DOHH2 (cell line): Measurements from ENCODE around the gene SST.

Experiments used
- H3F3A ChIP-seq: fragments of 200-600 bp; sonication (generic), shearing (Covaris generic); 2 replicates; pipeline ENCODE4 v1.6.0; 2016; ENCODE audit warnings: antibody characterized with exemption, mild to moderate bottlenecking; ENCODE audit not compliant: control insufficient read depth, insufficient read depth
- H3K27ac ChIP-seq: fragments of 200-600 bp; sonication (generic); 2 replicates; pipeline ENCODE4 v1.5.1; 2014; ENCODE audit warnings: low read depth, mild to moderate bottlenecking, low read length, moderate library complexity
- H3K27me3 ChIP-seq: fragments of 200-600 bp; sonication (generic); 2 replicates; pipeline ENCODE4 v1.6.1; 2014; ENCODE audit warnings: mild to moderate bottlenecking, low read length, mixed read lengths; ENCODE audit not compliant: control insufficient read depth
- H3K36me3 ChIP-seq: fragments of 200-600 bp; sonication (generic); 2 replicates; pipeline ENCODE4 v1.6.1; 2014; ENCODE audit warnings: mild to moderate bottlenecking, low read length, moderate library complexity, mixed read lengths; ENCODE audit not compliant: control insufficient read depth
- H3K4me1 ChIP-seq: fragments of 200-600 bp; sonication (generic); 2 replicates; pipeline ENCODE4 v1.6.1; 2014; ENCODE audit warnings: mild to moderate bottlenecking, low read length, mixed read lengths; ENCODE audit not compliant: control insufficient read depth
- H3K4me2 ChIP-seq: fragments of 200-600 bp; sonication (generic); 2 replicates; pipeline ENCODE4 v1.6.0; 2014; ENCODE audit warnings: mild to moderate bottlenecking, low read length, moderate library complexity
- H3K4me3 ChIP-seq: fragments of 200-600 bp; sonication (generic); 2 replicates; pipeline ENCODE4 v1.5.1; 2014; ENCODE audit warnings: mild to moderate bottlenecking, low read length, mixed read lengths
- H3K79me2 ChIP-seq: fragments of 200-600 bp; sonication (generic); 2 replicates; pipeline ENCODE4 v1.6.1; 2014; ENCODE audit warnings: mild to moderate bottlenecking, low read length, mixed read lengths; ENCODE audit not compliant: control insufficient read depth
- H3K9me2 ChIP-seq: fragments of 200-600 bp; sonication (generic); replicated peaks from 2 replicates; pipeline ENCODE4 v1.6.1; 2014; ENCODE audit warnings: mild to moderate bottlenecking, low read length, mixed read lengths; ENCODE audit not compliant: control insufficient read depth
- H3K9me3 ChIP-seq: fragments of 200-600 bp; sonication (generic); 2 replicates; pipeline ENCODE4 v1.6.1; 2014; ENCODE audit warnings: antibody characterized with exemption, low read length, mixed read lengths; ENCODE audit not compliant: control insufficient read depth, insufficient read depth
- H4K20me1 ChIP-seq: fragments of 200-600 bp; sonication (generic); 2 replicates; pipeline ENCODE4 v1.6.0; 2014; ENCODE audit warnings: low read depth, mild to moderate bottlenecking, antibody characterized with exemption, low read length, moderate library complexity; ENCODE audit not compliant: control insufficient read depth, insufficient read depth
- EZH2phosphoT487 ChIP-seq: fragments of 200-600 bp; sonication (generic); IDR thresholded peaks from 2 replicates; pipeline ENCODE4 v1.6.1; 2017; ENCODE audit warnings: borderline replicate concordance, mild to moderate bottlenecking, antibody characterized with exemption, low read length, moderate library complexity, mixed read lengths
- TF ChIP-seq, protein P1 (sequence below): fragments of 200-600 bp; sonication (generic); IDR thresholded peaks from one replicate; pipeline ENCODE4 v1.5.1; 2014; ENCODE audit warnings: antibody characterized with exemption, mild to moderate bottlenecking, low read depth, low read length; ENCODE audit not compliant: poor library complexity, severe bottlenecking

SST gene

DNA sequence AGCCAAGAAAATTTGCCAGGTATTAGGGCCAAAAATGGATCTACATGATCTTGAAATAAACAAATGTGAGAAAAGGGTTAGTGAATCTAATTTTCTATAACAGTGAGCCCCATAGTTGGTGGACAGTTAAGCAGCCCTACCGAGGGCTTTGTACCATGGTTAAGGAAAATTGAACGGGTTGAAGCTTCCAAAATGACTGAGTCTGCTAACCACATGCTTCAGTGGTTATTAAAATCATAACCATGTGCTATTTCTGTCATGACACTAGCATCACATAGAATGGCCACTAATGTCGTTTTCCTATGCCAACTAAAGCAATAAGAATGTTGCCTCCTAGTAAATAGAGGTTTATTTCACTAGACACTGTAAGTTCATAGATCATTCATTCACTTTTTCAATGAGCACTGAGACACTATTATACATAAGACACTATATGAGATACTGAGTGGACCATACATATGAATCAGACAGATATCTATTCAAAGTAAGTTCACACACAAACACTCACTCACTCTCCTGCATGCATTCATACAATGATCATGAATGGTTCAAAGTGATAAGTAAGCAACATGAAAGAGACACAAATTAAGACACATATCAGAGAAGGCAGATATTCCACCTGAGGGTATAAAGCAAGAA is 4.3 kb downstream of the SST start:
- Histone ChIP-seq H3K9me2 (no peaks in the 10 kb centered on the region), H3F3A (no peaks in the 10 kb centered on the region), H3K79me2 (no peaks in the 10 kb centered on the region), H3K4me3 (no peak overlapping the region), H3K27ac (no peak overlapping the region), H4K20me1 (no peaks in the 10 kb centered on the region), H3K36me3 (no peaks in the 10 kb centered on the region), H3K27me3 (peaks cover 25% of the 10 kb centered on the region), H3K4me2 (no peak overlapping the region), H3K9me3 (no peaks in the 10 kb centered on the region), H3K4me1 (peaks cover 5% of the 10 kb centered on the region; the same call in 1 of the 2 replicates)
- TF ChIP-seq, protein P1, sequence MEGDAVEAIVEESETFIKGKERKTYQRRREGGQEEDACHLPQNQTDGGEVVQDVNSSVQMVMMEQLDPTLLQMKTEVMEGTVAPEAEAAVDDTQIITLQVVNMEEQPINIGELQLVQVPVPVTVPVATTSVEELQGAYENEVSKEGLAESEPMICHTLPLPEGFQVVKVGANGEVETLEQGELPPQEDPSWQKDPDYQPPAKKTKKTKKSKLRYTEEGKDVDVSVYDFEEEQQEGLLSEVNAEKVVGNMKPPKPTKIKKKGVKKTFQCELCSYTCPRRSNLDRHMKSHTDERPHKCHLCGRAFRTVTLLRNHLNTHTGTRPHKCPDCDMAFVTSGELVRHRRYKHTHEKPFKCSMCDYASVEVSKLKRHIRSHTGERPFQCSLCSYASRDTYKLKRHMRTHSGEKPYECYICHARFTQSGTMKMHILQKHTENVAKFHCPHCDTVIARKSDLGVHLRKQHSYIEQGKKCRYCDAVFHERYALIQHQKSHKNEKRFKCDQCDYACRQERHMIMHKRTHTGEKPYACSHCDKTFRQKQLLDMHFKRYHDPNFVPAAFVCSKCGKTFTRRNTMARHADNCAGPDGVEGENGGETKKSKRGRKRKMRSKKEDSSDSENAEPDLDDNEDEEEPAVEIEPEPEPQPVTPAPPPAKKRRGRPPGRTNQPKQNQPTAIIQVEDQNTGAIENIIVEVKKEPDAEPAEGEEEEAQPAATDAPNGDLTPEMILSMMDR, result no peak
- no peak for TF ChIP-seq EZH2phosphoT487

- Histone ChIP-seq H3K27ac (no peak overlapping the region), H3K4me1 (peaks cover 5% of the 10 kb centered on the region; the same call in 1 of the 2 replicates), H3K4me2 (no peak overlapping the region), H3K27me3 (peaks cover 23% of the 10 kb centered on the region), H3K36me3 (no peaks in the 10 kb centered on the region), H3K9me3 (no peaks in the 10 kb centered on the region), H3K79me2 (no peaks in the 10 kb centered on the region), H3F3A (no peaks in the 10 kb centered on the region), H3K4me3 (no peak overlapping the region), H4K20me1 (no peaks in the 10 kb centered on the region), H3K9me2 (no peaks in the 10 kb centered on the region)
- TF ChIP-seq, protein P1, result no peak
- TF ChIP-seq EZH2phosphoT487, result no peak
Measured at GRCh38 chr3:187665010-187665409, 5.2 kb downstream of the SST start.

- Histone ChIP-seq H3K9me2 (no peaks in the 10 kb centered on the region), H3K27me3 (peaks cover 29% of the 10 kb centered on the region), H3K4me3 (no peak overlapping the region), H3F3A (no peaks in the 10 kb centered on the region), H3K9me3 (no peaks in the 10 kb centered on the region), H3K79me2 (no peaks in the 10 kb centered on the region), H3K27ac (no peak overlapping the region), H3K36me3 (no peaks in the 10 kb centered on the region), H4K20me1 (no peaks in the 10 kb centered on the region), H3K4me2 (no peak overlapping the region), H3K4me1 (peaks cover 5% of the 10 kb centered on the region; the same call in 1 of the 2 replicates)
- TF ChIP-seq, protein P1, result no peak
- TF ChIP-seq EZH2phosphoT487, result no peak
Measured at GRCh38 chr3:187662848-187663409, 7.3 kb downstream of the SST start.
